ENCODE measurements around the gene KRTAP10-7. TPM values are rescaled to one million over a fixed set of nuclear protein-coding genes. Genes with fewer than 3 reads are reported as not detected.
"Not testable (repeated sequence)": the region's sequence is repeated elsewhere in the genome, so short reads cannot be mapped to it uniquely, and the experiment has no call there.

The KRTAP10-7 gene
- total RNA-seq, 1 donor: under 0.01 TPM

GRCh38 chr21:44571844-44572782, 28.3 kb upstream of the KRTAP10-7 start:
- no peak for DNase-seq (ENCODE audit: low read depth in 2 of 3, low spot score in 2 of 3)

GRCh38 chr21:44572959-44573583, 27.3 kb upstream of the KRTAP10-7 start:
- DNase-seq (ENCODE audit: low read depth in 2 of 3, low spot score in 2 of 3): no peak

- not testable (repeated sequence) for DNase-seq (ENCODE audit: low read depth in 2 of 3, low spot score in 2 of 3)
Observed at GRCh38 chr21:44573630-44574456, 26.6 kb upstream of the KRTAP10-7 start, which contains the start of gene KRTAP10-4. Gene KRTAP10-4, plus strand, starts transcription at chr21:44573729. Its CDS starts 30 bp downstream, at chr21:44573759.

- no peak for DNase-seq (ENCODE audit: low read depth in 2 of 3, low spot score in 2 of 3)
Observed at GRCh38 chr21:44574457-44575306, 25.7 kb upstream of the KRTAP10-7 start.

- DNase-seq (ENCODE audit: low read depth in 2 of 3, low spot score in 2 of 3): no peak
Observed at GRCh38 chr21:44575307-44576024, 24.9 kb upstream of the KRTAP10-7 start.

- no peak for DNase-seq (ENCODE audit: low read depth in 2 of 3, low spot score in 2 of 3)
Observed at GRCh38 chr21:44576025-44576420, 24.4 kb upstream of the KRTAP10-7 start.

GRCh38 chr21:44578371-44579055, 21.9 kb upstream of the KRTAP10-7 start:
- DNase-seq (ENCODE audit: low read depth in 2 of 3, low spot score in 2 of 3): no peak

GRCh38 chr21:44579056-44579832, 21.2 kb upstream of the KRTAP10-7 start:
- DNase-seq (ENCODE audit: low read depth in 2 of 3, low spot score in 2 of 3): no peak

GRCh38 chr21:44579833-44580144, 20.6 kb upstream of the KRTAP10-7 start:
- DNase-seq (ENCODE audit: low read depth in 2 of 3, low spot score in 2 of 3): no peak

GRCh38 chr21:44580231-44580821, 20.1 kb upstream of the KRTAP10-7 start, which contains the start of gene KRTAP10-5:
Gene KRTAP10-5, minus strand, starts transcription at chr21:44580604. Its CDS starts 26 bp downstream, at chr21:44580578.
- DNase-seq (ENCODE audit: low read depth in 2 of 3, low spot score in 2 of 3): not testable (repeated sequence)

- no peak for DNase-seq (ENCODE audit: low read depth in 2 of 3, low spot score in 2 of 3)
Observed at GRCh38 chr21:44581158-44581557, 19.2 kb upstream of the KRTAP10-7 start.

GRCh38 chr21:44582055-44582454, 18.3 kb upstream of the KRTAP10-7 start:
- DNase-seq (ENCODE audit: low read depth in 2 of 3, low spot score in 2 of 3): no peak

- DNase-seq (ENCODE audit: low read depth in 2 of 3, low spot score in 2 of 3): no peak
Observed at GRCh38 chr21:44583089-44583799, 17.2 kb upstream of the KRTAP10-7 start.

- no peak for DNase-seq (ENCODE audit: low read depth in 2 of 3, low spot score in 2 of 3)
Observed at GRCh38 chr21:44583800-44584147, 16.6 kb upstream of the KRTAP10-7 start.

GRCh38 chr21:44585892-44586291, 14.5 kb upstream of the KRTAP10-7 start:
- no peak for DNase-seq (ENCODE audit: low read depth in 2 of 3, low spot score in 2 of 3)

- no peak for DNase-seq (ENCODE audit: low read depth in 2 of 3, low spot score in 2 of 3)
Observed at GRCh38 chr21:44589094-44589493, 11.3 kb upstream of the KRTAP10-7 start.
